Measurements from ENCODE around the gene RFLNA. TPM values are rescaled to one million over a fixed set of nuclear protein-coding genes. Genes with fewer than 3 reads are reported as not detected.
"Not testable (repeated sequence)": the region's sequence is repeated elsewhere in the genome, so short reads cannot be mapped to it uniquely, and the experiment has no call there.

Gene RFLNA
- total RNA-seq, 4 donors from 2014 or later = 0.72 to 1.6 (median 0.82) TPM

- intact Hi-C loops (cut with DNase I; ENCODE audit: low total_unique reads) = no loop called here
- DNase-seq (ENCODE audit: low spot score in 2 of 2) = no peak
- no peak for TF ChIP-seq POLR2A (IDR thresholded peaks at IDR 0.05)
- no peak for TF ChIP-seq CTCF (IDR thresholded peaks at IDR 0.05)
- no peak overlapping the region for H3K4me3 ChIP-seq (ENCODE audit: low read depth, poor library complexity, severe bottlenecking)
- WGBS, 2 donors = 47 to 60% methylated on average over 4 of the region's 4 CpGs
Observed at GRCh38 chr12:124297389-124297788, 2.5 kb downstream of the RFLNA start.

- H3K4me3 ChIP-seq (ENCODE audit: low read depth, poor library complexity, severe bottlenecking) = no peak overlapping the region
- no peak for DNase-seq (ENCODE audit: low spot score in 2 of 2)
- intact Hi-C loops (cut with DNase I; ENCODE audit: low total_unique reads) = no loop called here
- 79% methylated on average over 19 of the region's 19 CpGs for WGBS, 2 donors
- no peak for TF ChIP-seq POLR2A (IDR thresholded peaks at IDR 0.05)
- no peak for TF ChIP-seq CTCF (IDR thresholded peaks at IDR 0.05)
Observed at GRCh38 chr12:124297856-124298255, 3.0 kb downstream of the RFLNA start.

- TF ChIP-seq POLR2A (IDR thresholded peaks at IDR 0.05) (no peak), CTCF (IDR thresholded peaks at IDR 0.05) (no peak)
- intact Hi-C loops (cut with DNase I; ENCODE audit: low total_unique reads) = no loop called here
- no peak overlapping the region for H3K4me3 ChIP-seq (ENCODE audit: low read depth, poor library complexity, severe bottlenecking)
- WGBS, 2 donors = 95% methylated on average over 10 of the region's 10 CpGs
- no peak for DNase-seq (ENCODE audit: low spot score in 2 of 2)
Observed at GRCh38 chr12:124298685-124299410, 4.0 kb downstream of the RFLNA start.

GRCh38 chr12:124299628-124300388, 4.9 kb downstream of the RFLNA start:
- intact Hi-C loops (cut with DNase I; ENCODE audit: low total_unique reads) = no loop called here
- no peak overlapping the region for H3K4me3 ChIP-seq (ENCODE audit: low read depth, poor library complexity, severe bottlenecking)
- no peak for DNase-seq (ENCODE audit: low spot score in 2 of 2)
- WGBS, 2 donors = 84 to 88% methylated on average over 9 of the region's 9 CpGs
- TF ChIP-seq POLR2A (IDR thresholded peaks at IDR 0.05) (no peak), CTCF (IDR thresholded peaks at IDR 0.05) (no peak)

GRCh38 chr12:124300657-124301056, 5.8 kb downstream of the RFLNA start:
- H3K4me3 ChIP-seq (ENCODE audit: low read depth, poor library complexity, severe bottlenecking); intact Hi-C loops (cut with DNase I; ENCODE audit: low total_unique reads); DNase-seq (ENCODE audit: low spot score in 2 of 2): not testable (repeated sequence)
- 60 to 73% methylated on average over 3 of the region's 3 CpGs for whole genome bisulfite sequencing, 2 donors

- WGBS, 2 donors = 63 to 84% methylated on average over 14 of the region's 14 CpGs
- TF ChIP-seq CTCF (IDR thresholded peaks at IDR 0.05) = no peak
- intact Hi-C loops (cut with DNase I; ENCODE audit: low total_unique reads) = no loop called here
- DNase-seq (ENCODE audit: low spot score in 2 of 2) = no peak
- H3K4me3 ChIP-seq (ENCODE audit: low read depth, poor library complexity, severe bottlenecking) = no peak overlapping the region
Observed at GRCh38 chr12:124301084-124301654, 6.3 kb downstream of the RFLNA start.

All from lower leg skin (tissue), 4 donors.